A549 (cell line): Measurements from ENCODE around the gene TNFAIP3. TPM values are rescaled to one million over a fixed set of nuclear protein-coding genes. Genes with fewer than 3 reads are reported as not detected.

Experiments used
- ATAC-seq, 2 experiments: fragments of 200-7000 bp in 1 of 2; fragments of >200 bp in 1 of 2; cut with Nextera tagmentation in 1 of 2; cut with Tn5 transposase in 1 of 2; 3 replicates each; pipeline versions ENCODE4 v1.8.0 to v1.9.1; 2018 to 2020; ENCODE audit warnings: mild to moderate bottlenecking in 1 of 2, moderate library complexity in 1 of 2
- CTCF ChIA-PET: fragments of 300-600 bp; sonication (Branson Sonifier 250); formaldehyde crosslinking; extraction: SDS; loops from one replicate; lab custom pipeline; 2021; ENCODE audit warnings: antibody characterized with exemption, inconsistent platforms; lab: Yijun Ruan, JAX
- POLR2A ChIA-PET: fragments of 350-600 bp; formaldehyde crosslinking; extraction: SDS; loops from one replicate; lab custom pipeline; 2021; ENCODE audit warnings: antibody characterized with exemption, inconsistent platforms; lab: Yijun Ruan, JAX
- DNase-seq, 2 experiments: peaks; one replicate each; pipeline versions ENCODE4 v3.0.0 to v3.0.0-alpha.2; 2011 to 2016; ENCODE audit warnings: low read depth in 1 of 2, low spot score in 1 of 2
- FAIRE-seq: peaks from 2 replicates; lab custom pipeline; 2011; peaks lifted over from hg19 to GRCh38; lab: Jason Lieb, UNC
- H3K27ac ChIP-seq, 2 experiments: fragments of >200 bp; sonication (Bioruptor Twin); formaldehyde crosslinking; 3 replicates each; pipeline ENCODE4 v1.5.1; 2016 to 2017
- H3K4me1 ChIP-seq: fragments of >200 bp; sonication (Bioruptor Twin); formaldehyde crosslinking; 3 replicates; pipeline ENCODE4 v1.6.1; 2016
- H3K4me2 ChIP-seq: fragments of >200 bp; sonication (Bioruptor Twin); formaldehyde crosslinking; 3 replicates; pipeline ENCODE4 v1.6.1; 2016
- H3K4me3 ChIP-seq: fragments of >200 bp; sonication (Bioruptor Twin); formaldehyde crosslinking; 3 replicates; pipeline ENCODE4 v1.5.1; 2016
- H3K9me3 ChIP-seq: fragments of >200 bp; sonication (Bioruptor Twin); formaldehyde crosslinking; 3 replicates; pipeline ENCODE4 v1.6.1; 2016
- ATOH8 ChIP-seq: fragments of 250-450 bp; sonication (Bioruptor Pico); IDR thresholded peaks from 2 replicates; pipeline ENCODE4 v1.5.0; 2020; ENCODE audit warnings: low read depth, mild to moderate bottlenecking, moderate library complexity
- CHD2 ChIP-seq: fragments of 150-350 bp; IDR thresholded peaks from 2 replicates; pipeline ENCODE4 v1.6.1; 2014; ENCODE audit warnings: low read length; ENCODE audit not compliant: partially characterized antibody
- CTCF ChIP-seq: fragments of >200 bp; sonication (Bioruptor Twin); formaldehyde crosslinking; IDR thresholded peaks from 3 replicates; pipeline ENCODE4 v1.5.1; 2016
- EHMT2 ChIP-seq: fragments of 200-600 bp; sonication (generic); IDR thresholded peaks from 2 replicates; pipeline ENCODE4 v1.6.1; 2016; ENCODE audit warnings: antibody characterized with exemption, low read depth, mild to moderate bottlenecking, moderate library complexity
- HOXA7 ChIP-seq: fragments of 250-450 bp; sonication (Bioruptor Pico); IDR thresholded peaks from 2 replicates; pipeline ENCODE4 v1.5.0; 2020; ENCODE audit warnings: mild to moderate bottlenecking, moderate library complexity
- MAFK ChIP-seq: fragments of 450-650 bp; IDR thresholded peaks from 2 replicates; pipeline ENCODE4 v1.6.1; 2014; ENCODE audit not compliant: partially characterized antibody
- MAX ChIP-seq: IDR thresholded peaks from 2 replicates; pipeline ENCODE4 v1.6.1; 2012
- POLR2AphosphoS2 ChIP-seq: conservative IDR thresholded peaks from 2 replicates; pipeline ENCODE4 v1.6.1; 2012; ENCODE audit warnings: low read length, improper control_type of control experiment, inconsistent platforms
- RFX5 ChIP-seq: fragments of 450-650 bp; IDR thresholded peaks from 2 replicates; pipeline ENCODE4 v1.7.1; 2014; ENCODE audit warnings: antibody characterized with exemption, mild to moderate bottlenecking, moderate library complexity
- RNF2 ChIP-seq: fragments of 200-600 bp; sonication (generic); IDR thresholded peaks from 2 replicates; pipeline ENCODE4 v1.6.1; 2016; ENCODE audit warnings: low read depth, mild to moderate bottlenecking, antibody characterized with exemption, moderate library complexity, borderline replicate concordance
- SREBF2 ChIP-seq: fragments of 450-650 bp; IDR thresholded peaks from 2 replicates; pipeline ENCODE4 v1.6.1; 2014; ENCODE audit warnings: mild to moderate bottlenecking, moderate library complexity
- WGBS: methylation state at CpG from one replicate; pipeline ENCODE4 v1.1.6; 2017; ENCODE audit errors: missing lambda C conversion rate; 5-methylcytosine and 5-hydroxymethylcytosine counted together
- polyA plus RNA-seq, 4 experiments: library from polyadenylated mRNA; depleted of rRNA in 3 of 4; stranded (reverse); fragments of >200 nt; fragmentation: RNase III in 1 of 4; extraction: RNeasy Plus Mini Kit Qiagen cat#74134 plus additional on column Dnase treatment in 1 of 4; gene quantifications; 2 replicates in 3 of 4; 3 replicates in 1 of 4; pipeline ENCODE4 v1.2.3, GENCODE V29; 2011 to 2017
- TF ChIP-seq, protein P1 (sequence below): IDR thresholded peaks from 2 replicates; pipeline ENCODE4 v1.6.1; 2012
- TF ChIP-seq, protein P2 (sequence below): fragments of 150-350 bp; IDR thresholded peaks from 2 replicates; pipeline ENCODE4 v1.6.1; 2014; ENCODE audit warnings: low read depth, mild to moderate bottlenecking, low read length

The TNFAIP3 gene
- polyA plus RNA-seq, 2 of the 4 experiments (the other 2 are of a cell fraction): 2.7 to 8.5 TPM

DNA sequence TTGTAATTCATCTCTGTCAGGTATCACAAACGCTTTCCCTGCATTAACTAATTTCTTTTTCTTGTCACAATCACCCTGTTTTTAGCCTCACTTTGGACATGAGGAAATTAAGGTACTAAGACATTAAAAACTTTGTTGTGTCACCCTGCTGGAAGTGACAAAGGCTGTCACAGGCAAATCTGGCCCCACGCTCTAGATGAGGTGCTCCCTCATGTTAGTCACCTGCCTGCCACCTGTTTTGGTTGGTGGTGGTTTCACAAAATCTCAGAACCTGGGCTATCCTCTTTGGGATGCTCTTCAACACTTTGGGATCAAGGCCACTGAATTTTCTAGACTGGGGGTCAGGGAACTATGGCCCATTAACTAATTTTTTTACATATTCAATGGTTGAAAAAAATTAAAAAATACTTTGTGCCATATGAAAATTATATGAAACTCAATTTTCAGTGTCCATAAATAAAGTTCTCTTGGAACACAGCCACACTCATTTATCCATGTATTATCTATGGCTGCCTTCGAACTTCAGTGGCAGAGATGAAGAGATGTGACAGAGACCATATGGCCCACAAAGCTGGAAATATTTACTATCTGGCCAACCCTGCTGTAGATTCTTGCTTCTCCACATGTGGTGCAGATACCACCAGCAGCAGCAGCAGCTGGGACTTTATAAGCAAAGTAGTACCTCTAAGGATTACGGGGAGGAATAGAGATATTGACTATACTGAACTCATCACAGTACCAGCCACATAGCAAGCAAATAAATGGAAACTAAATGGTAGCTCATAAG lies 16.1 kb upstream of the TNFAIP3 start:
- Histone ChIP-seq H3K4me3 (no peak overlapping the region), H3K27ac (no peak overlapping the region), H3K4me2 (no peak overlapping the region), H3K4me1 (0 out of 3 replicates have a peak, but pooled peaks cover 5% of the 10 kb centered on the region), H3K9me3 (no peaks in the 10 kb centered on the region)
- DNase-seq (no peak), FAIRE-seq (no peak), ATAC-seq (no peak)
- ChIA-PET POLR2A (no interaction called here), CTCF (interaction anchor here (0.5 to 1.6 kb wide), 2 partner anchors 16 to 103 kb away, joined by 4 read pairs; partner anchors contain the start of gene TNFAIP3)
- TF ChIP-seq RNF2: no peak
- TF ChIP-seq, protein P1, sequence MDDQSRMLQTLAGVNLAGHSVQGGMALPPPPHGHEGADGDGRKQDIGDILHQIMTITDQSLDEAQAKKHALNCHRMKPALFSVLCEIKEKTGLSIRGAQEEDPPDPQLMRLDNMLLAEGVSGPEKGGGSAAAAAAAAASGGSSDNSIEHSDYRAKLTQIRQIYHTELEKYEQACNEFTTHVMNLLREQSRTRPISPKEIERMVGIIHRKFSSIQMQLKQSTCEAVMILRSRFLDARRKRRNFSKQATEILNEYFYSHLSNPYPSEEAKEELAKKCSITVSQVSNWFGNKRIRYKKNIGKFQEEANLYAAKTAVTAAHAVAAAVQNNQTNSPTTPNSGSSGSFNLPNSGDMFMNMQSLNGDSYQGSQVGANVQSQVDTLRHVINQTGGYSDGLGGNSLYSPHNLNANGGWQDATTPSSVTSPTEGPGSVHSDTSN: no peak
- TF ChIP-seq CTCF: no peak
- no peak for TF ChIP-seq RFX5
- 66% methylated on average over 4 of the region's 4 CpGs for WGBS

- no peak overlapping the region for H3K4me2 ChIP-seq
- H3K4me1 ChIP-seq: 0 out of 3 replicates have a peak, but pooled peaks cover 5% of the 10 kb centered on the region
- H3K27ac ChIP-seq: no peak overlapping the region
- ChIA-PET POLR2A (no interaction called here), CTCF (interaction anchor here (1.6 kb wide), 1 partner anchor 15 kb away, joined by 4 read pairs; the partner anchor contains the start of gene TNFAIP3)
- TF ChIP-seq, protein P2, sequence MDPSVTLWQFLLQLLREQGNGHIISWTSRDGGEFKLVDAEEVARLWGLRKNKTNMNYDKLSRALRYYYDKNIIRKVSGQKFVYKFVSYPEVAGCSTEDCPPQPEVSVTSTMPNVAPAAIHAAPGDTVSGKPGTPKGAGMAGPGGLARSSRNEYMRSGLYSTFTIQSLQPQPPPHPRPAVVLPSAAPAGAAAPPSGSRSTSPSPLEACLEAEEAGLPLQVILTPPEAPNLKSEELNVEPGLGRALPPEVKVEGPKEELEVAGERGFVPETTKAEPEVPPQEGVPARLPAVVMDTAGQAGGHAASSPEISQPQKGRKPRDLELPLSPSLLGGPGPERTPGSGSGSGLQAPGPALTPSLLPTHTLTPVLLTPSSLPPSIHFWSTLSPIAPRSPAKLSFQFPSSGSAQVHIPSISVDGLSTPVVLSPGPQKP: no peak
- TF ChIP-seq SREBF2: no peak
- TF ChIP-seq CHD2: no peak
- 32% methylated on average over 3 of the region's 3 CpGs for WGBS
- no peaks in the 10 kb centered on the region for H3K9me3 ChIP-seq
- no peak for ATAC-seq
- no peak overlapping the region for H3K4me3 ChIP-seq
- DNase-seq: no peak
- FAIRE-seq: no peak
Observed at GRCh38 chr6:137851669-137852068, 15.4 kb upstream of the TNFAIP3 start.

DNA sequence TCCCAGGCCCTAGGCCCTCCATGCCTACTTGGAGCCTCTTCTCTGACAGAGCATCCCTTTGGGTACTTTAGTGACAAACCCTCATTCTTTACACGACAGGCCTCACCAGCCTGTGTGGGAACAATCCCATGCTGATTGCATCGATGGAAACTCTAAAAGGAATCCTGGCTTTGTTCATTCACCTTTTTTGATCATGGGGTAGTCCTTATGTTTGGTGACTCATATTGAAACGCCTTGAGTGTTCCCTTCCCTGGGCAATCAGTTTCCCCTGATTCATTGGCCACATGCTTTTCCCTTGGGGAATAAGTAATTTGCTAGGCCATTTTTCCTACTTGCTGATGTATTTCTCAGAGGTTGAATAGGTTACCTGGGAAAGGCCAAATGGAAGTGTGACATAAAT lies 14.7 kb upstream of the TNFAIP3 start:
- Histone ChIP-seq H3K4me2 (no peak overlapping the region), H3K4me1 (0 out of 3 replicates have a peak, but pooled peaks cover 5% of the 10 kb centered on the region), H3K4me3 (no peak overlapping the region), H3K9me3 (no peaks in the 10 kb centered on the region), H3K27ac (no peak overlapping the region)
- CTCF ChIA-PET: interaction anchor here (1.0 kb wide), 2 partner anchors 14 to 91 kb away, joined by 3 read pairs; no protein-coding TSS in a partner anchor
- ATAC-seq: no peak
- POLR2A ChIA-PET: no interaction called here
- no peak for TF ChIP-seq EHMT2
- TF ChIP-seq POLR2AphosphoS2: no peak
- TF ChIP-seq ATOH8 (CRISPR knock-in tag): no peak
- no peak for TF ChIP-seq MAX
- no peak for DNase-seq
- WGBS: 51% methylated on average over 3 of the region's 3 CpGs
- no peak for FAIRE-seq

DNA sequence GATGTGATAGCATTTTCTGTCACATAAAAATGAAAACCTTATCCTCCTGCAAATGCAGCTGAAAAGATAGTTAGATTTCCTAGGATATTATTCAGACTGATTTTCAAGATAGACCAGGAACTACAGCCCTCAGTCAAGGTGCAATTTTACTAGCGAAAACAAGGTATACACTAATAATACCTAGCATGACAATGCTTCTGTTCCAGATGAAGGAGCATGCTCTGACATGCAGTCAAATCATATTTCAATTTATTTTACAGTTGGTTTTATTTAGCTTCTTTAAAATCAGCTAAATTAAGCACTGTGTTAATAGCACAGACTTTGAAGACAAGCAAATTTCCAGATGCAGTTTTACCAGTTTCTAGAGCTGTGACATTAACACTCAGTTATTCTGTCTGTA lies 14.2 kb upstream of the TNFAIP3 start:
- no peaks in the 10 kb centered on the region for H3K9me3 ChIP-seq
- FAIRE-seq (no peak), DNase-seq (no peak), ATAC-seq (no peak)
- TF ChIP-seq MAFK: no peak
- TF ChIP-seq HOXA7: no peak
- H3K27ac ChIP-seq: no peak overlapping the region
- ChIA-PET CTCF (interaction anchor here (1.0 kb wide), 2 partner anchors 14 to 92 kb away, joined by 3 read pairs; no protein-coding TSS in a partner anchor), POLR2A (no interaction called here)
- WGBS: 100% methylated on average over 1 of the region's 1 CpG
- 0 out of 3 replicates have a peak, but pooled peaks cover 5% of the 10 kb centered on the region for H3K4me1 ChIP-seq
- no peak overlapping the region for H3K4me2 ChIP-seq
- H3K4me3 ChIP-seq: no peak overlapping the region
